ENCODE measurements around the gene RNASE11.

- TF ChIP-seq CTCF (IDR thresholded peaks at IDR 0.05) (no peak), EZH2phosphoT487 (IDR thresholded peaks at IDR 0.05; ENCODE audit: borderline replicate concordance, low read depth) (no peak)
Measured at GRCh38 chr14:20569066-20569465, 18.7 kb downstream of the RNASE11 start.

Measured in SK-N-SH (cell line).